Neuronal stem cell (in vitro differentiated cells): ENCODE measurements around the gene TPRG1L.
A peak's percentile ranks its signal among the peaks of the same experiment; 100 is the strongest.

Experiments
- DNase-seq: peaks from one replicate; pipeline ENCODE4 v3.0.0-alpha.2; 2013; ENCODE audit warnings: low spot score
- H2AFZ ChIP-seq: one replicate; pipeline ENCODE4 v1.6.1; 2013; ENCODE audit warnings: mild to moderate bottlenecking, low read length, inconsistent platforms
- H2AK5ac ChIP-seq: 2 replicates; pipeline ENCODE4 v1.6.1; 2013; ENCODE audit warnings: low read depth, mild to moderate bottlenecking, inconsistent platforms, low read length, moderate library complexity, mixed read lengths
- H2BK120ac ChIP-seq: 2 replicates; pipeline ENCODE4 v1.6.1; 2013; ENCODE audit warnings: low read depth, mild to moderate bottlenecking, inconsistent platforms, low read length, moderate library complexity, mixed read lengths
- H2BK12ac ChIP-seq: one replicate; pipeline ENCODE4 v1.6.1; 2013; ENCODE audit warnings: low read length, inconsistent platforms
- H2BK15ac ChIP-seq: 2 replicates; pipeline ENCODE4 v1.6.1; 2013; ENCODE audit warnings: mild to moderate bottlenecking, low read length, inconsistent platforms, mixed read lengths
- H2BK5ac ChIP-seq: one replicate; pipeline ENCODE4 v1.6.1; 2013; ENCODE audit warnings: inconsistent platforms, mild to moderate bottlenecking, low read length, moderate library complexity
- H3K14ac ChIP-seq: one replicate; pipeline ENCODE4 v1.6.1; 2013; ENCODE audit warnings: low read length, inconsistent platforms
- H3K18ac ChIP-seq: 2 replicates; pipeline ENCODE4 v1.6.1; 2013; ENCODE audit warnings: low read length, inconsistent platforms
- H3K23ac ChIP-seq: 2 replicates; pipeline ENCODE4 v1.6.1; 2013; ENCODE audit warnings: low read depth, mild to moderate bottlenecking, mixed read lengths, low read length, inconsistent platforms; ENCODE audit not compliant: poor library complexity
- H3K27ac ChIP-seq: replicated peaks from 3 replicates; pipeline ENCODE4 v1.5.1; 2013; ENCODE audit warnings: low read length, inconsistent platforms
- H3K27me3 ChIP-seq, 3 experiments: 2 replicates each; pipeline ENCODE4 v1.6.1; 2013; ENCODE audit warnings: low read length in 3 of 3, mild to moderate bottlenecking in 2 of 3, inconsistent platforms in 1 of 3, low read depth in 1 of 3, mixed read lengths in 1 of 3, moderate library complexity in 1 of 3; ENCODE audit not compliant: control insufficient read depth in 3 of 3, insufficient read depth in 3 of 3
- H3K36me3 ChIP-seq, 2 donors: replicated peaks in 1 of 2; 2 replicates each; pipeline ENCODE4 v1.6.1; 2013; ENCODE audit warnings: low read length in 2 of 2; ENCODE audit not compliant: control insufficient read depth in 2 of 2, insufficient read depth in 2 of 2
- H3K4ac ChIP-seq: 2 replicates; pipeline ENCODE4 v1.6.1; 2013; ENCODE audit warnings: inconsistent platforms, mild to moderate bottlenecking, low read length, moderate library complexity
- H3K4me1 ChIP-seq, 2 donors: 1 replicate in 1 of 2; 2 replicates in 1 of 2; pipeline ENCODE4 v1.6.1; 2013; ENCODE audit warnings: low read length in 2 of 2, low read depth in 1 of 2; ENCODE audit not compliant: control insufficient read depth in 2 of 2, insufficient read depth in 1 of 2
- H3K4me2 ChIP-seq: one replicate; pipeline ENCODE4 v1.6.1; 2013; ENCODE audit warnings: mild to moderate bottlenecking, low read length, inconsistent platforms; ENCODE audit not compliant: insufficient read depth, poor library complexity, severe bottlenecking
- H3K4me3 ChIP-seq, 2 donors: 2 replicates each; pipeline ENCODE4 v1.5.1; 2013; ENCODE audit warnings: low read length in 2 of 2, mild to moderate bottlenecking in 2 of 2, inconsistent platforms in 1 of 2, moderate library complexity in 1 of 2
- H3K79me1 ChIP-seq: one replicate; pipeline ENCODE4 v1.6.1; 2013; ENCODE audit warnings: low read depth, mild to moderate bottlenecking, inconsistent platforms, low read length, moderate library complexity
- H3K9ac ChIP-seq: one replicate; pipeline ENCODE4 v1.6.1; 2013; ENCODE audit warnings: mild to moderate bottlenecking, low read depth, low read length, inconsistent platforms; ENCODE audit not compliant: poor library complexity
- H3K9me3 ChIP-seq, 2 donors: replicated peaks in 1 of 2; 2 replicates each; pipeline versions ENCODE3 to v1.6.1; 2013; ENCODE audit warnings: low read length in 2 of 2, mild to moderate bottlenecking in 2 of 2, inconsistent platforms in 1 of 2, low read depth in 1 of 2, mixed read lengths in 1 of 2, moderate library complexity in 1 of 2; ENCODE audit not compliant: control insufficient read depth in 2 of 2, insufficient read depth in 1 of 2
- H4K8ac ChIP-seq: one replicate; pipeline ENCODE4 v1.6.1; 2013; ENCODE audit warnings: low read depth, mild to moderate bottlenecking, inconsistent platforms, low read length, moderate library complexity
- H4K91ac ChIP-seq: one replicate; pipeline ENCODE4 v1.6.1; 2013; ENCODE audit warnings: low read length, low read depth, mild to moderate bottlenecking, inconsistent platforms; ENCODE audit not compliant: poor library complexity
- WGBS, 2 donors: extraction: QIAGEN DNeasy Blood & Tissue Kit; methylation state at CpG; one replicate each; pipeline ENCODE4 v1.1.7; 2013; ENCODE audit warnings: missing lambda C conversion rate in 2 of 2, mixed read lengths in 1 of 2; ENCODE audit not compliant: insufficient read length in 2 of 2, insufficient replicate concordance in 1 of 2; ENCODE audit errors: extremely low coverage in 2 of 2; 5-methylcytosine and 5-hydroxymethylcytosine counted together

Gene TPRG1L

GRCh38 chr1:3657578-3658230, 32.9 kb downstream of the TPRG1L start:
- Histone ChIP-seq H2BK12ac (no peak overlapping the region), H3K4ac (no peak overlapping the region), H3K27ac (no peak overlapping the region), H3K4me3 (no peak overlapping the region), H4K91ac (no peak overlapping the region), H2AFZ (peak overlapping the region; percentile 51), H3K36me3 (no peaks in the 10 kb centered on the region), H2AK5ac (no peak overlapping the region), H3K4me1 (peaks cover 0 to 4% of the 10 kb centered on the region in 2 donors), H3K23ac (no peak overlapping the region), H2BK5ac (no peak overlapping the region), H3K27me3 (peaks cover 11 to 86% (median 36%) of the 10 kb centered on the region in 3 experiments), H2BK120ac (no peak overlapping the region), H3K18ac (no peak overlapping the region), H3K9me3 (peaks cover 0 to 2% of the 10 kb centered on the region in 2 donors), H3K4me2 (no peak overlapping the region), H3K14ac (no peak overlapping the region), H2BK15ac (no peak overlapping the region), H4K8ac (no peak overlapping the region), H3K79me1 (no peaks in the 10 kb centered on the region), H3K9ac (no peak overlapping the region)
- DNase-seq: no peak
- no CpG with 5 or more reads among the region's 26 CpGs for WGBS, 2 donors

- Histone ChIP-seq H3K23ac (no peak overlapping the region), H3K79me1 (no peaks in the 10 kb centered on the region), H3K4me3 (no peak overlapping the region), H4K8ac (no peak overlapping the region), H3K14ac (no peak overlapping the region), H3K27ac (no peak overlapping the region), H3K4me2 (no peak overlapping the region), H2AFZ (peak overlapping the region; percentile 51), H3K36me3 (no peaks in the 10 kb centered on the region), H3K27me3 (peaks cover 8 to 84% (median 30%) of the 10 kb centered on the region in 3 experiments), H2BK5ac (no peak overlapping the region), H3K9me3 (peaks cover 0 to 1% of the 10 kb centered on the region in 2 donors), H2BK120ac (no peak overlapping the region), H3K9ac (no peak overlapping the region), H4K91ac (no peak overlapping the region), H2BK12ac (no peak overlapping the region), H3K18ac (no peak overlapping the region), H2BK15ac (no peak overlapping the region), H2AK5ac (no peak overlapping the region), H3K4ac (no peak overlapping the region), H3K4me1 (peaks cover 0 to 4% of the 10 kb centered on the region in 2 donors)
- DNase-seq: no peak
- no CpG with 5 or more reads among the region's 14 CpGs for WGBS, 2 donors
These were observed 33.4 kb downstream of the TPRG1L start for GRCh38 chr1:3658231-3658615.

DNA sequence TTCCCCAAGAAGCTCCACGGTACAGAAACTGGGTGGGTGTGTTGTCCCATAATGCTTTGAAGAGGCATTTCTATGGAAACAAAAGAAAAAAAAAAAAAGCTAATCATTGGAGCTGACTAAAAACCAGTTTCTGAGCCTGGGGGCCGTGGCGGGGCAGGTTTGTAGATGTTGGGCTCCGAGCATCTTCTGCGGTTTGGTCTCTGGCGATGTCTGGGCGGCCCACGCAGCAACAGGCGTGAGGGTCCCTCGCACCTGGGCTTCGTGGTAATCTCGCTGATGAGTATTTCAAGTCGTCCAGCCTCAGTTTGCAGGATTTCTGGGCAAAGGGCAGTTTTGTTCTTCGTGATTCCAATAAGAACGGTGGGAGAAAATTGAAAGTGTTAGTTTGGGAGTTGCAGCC, 34.3 kb downstream of the TPRG1L start:
- no peak overlapping the region for H3K27ac ChIP-seq

DNA sequence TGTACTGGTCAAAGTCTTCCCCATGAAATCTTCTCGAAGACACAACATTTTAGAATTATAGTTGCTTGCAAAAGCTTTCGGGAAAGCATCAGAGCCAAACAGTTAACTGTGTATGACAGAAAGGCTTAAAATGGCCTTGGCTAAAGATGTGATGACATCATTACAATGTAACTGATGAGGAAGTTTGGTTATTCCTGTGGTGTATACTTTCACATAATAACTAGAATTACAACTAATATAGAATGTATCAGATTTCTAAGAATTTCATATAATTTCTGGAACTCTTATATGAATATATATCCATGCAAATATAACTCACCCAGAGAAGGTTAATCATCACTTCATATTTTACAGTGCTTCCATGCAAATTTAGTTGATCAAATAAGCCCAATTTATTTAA, 35.9 kb downstream of the TPRG1L start:
- Histone ChIP-seq H4K8ac (no peak overlapping the region), H4K91ac (no peak overlapping the region), H2AFZ (no peak overlapping the region), H3K4me3 (no peak overlapping the region), H2BK12ac (no peak overlapping the region), H3K36me3 (no peaks in the 10 kb centered on the region), H3K9me3 (no peaks in the 10 kb centered on the region), H3K18ac (no peak overlapping the region), H3K27ac (no peak overlapping the region), H3K14ac (no peak overlapping the region), H3K4me2 (no peak overlapping the region), H3K4me1 (peaks cover 0 to 4% of the 10 kb centered on the region in 2 donors), H3K23ac (no peak overlapping the region), H3K9ac (no peak overlapping the region), H3K79me1 (no peaks in the 10 kb centered on the region), H2BK5ac (no peak overlapping the region), H3K27me3 (peaks cover 0 to 64% (median 10%) of the 10 kb centered on the region in 3 experiments), H2BK120ac (no peak overlapping the region), H2BK15ac (no peak overlapping the region), H3K4ac (no peak overlapping the region), H2AK5ac (no peak overlapping the region)
- no peak for DNase-seq
- WGBS, 2 donors: no CpG with 5 or more reads among the region's 2 CpGs

More for the DNA sequence above, 34.3 kb downstream of the TPRG1L start:
- Histone ChIP-seq H2BK12ac (no peak overlapping the region), H3K4me1 (peaks cover 0 to 4% of the 10 kb centered on the region in 2 donors), H4K91ac (no peak overlapping the region), H4K8ac (no peak overlapping the region), H3K14ac (no peak overlapping the region), H2BK120ac (no peak overlapping the region), H2BK15ac (no peak overlapping the region), H3K23ac (peak overlapping the region; percentile 26), H3K36me3 (no peaks in the 10 kb centered on the region), H3K27me3 (peaks cover 5 to 78% (median 22%) of the 10 kb centered on the region in 3 experiments), H3K79me1 (no peaks in the 10 kb centered on the region), H2AK5ac (no peak overlapping the region), H3K4me2 (no peak overlapping the region), H3K18ac (no peak overlapping the region), H2AFZ (no peak overlapping the region), H3K9me3 (no peaks in the 10 kb centered on the region), H3K4ac (no peak overlapping the region), H3K9ac (peak overlapping the region; percentile 65), H3K4me3 (no peak overlapping the region), H2BK5ac (no peak overlapping the region)
- no CpG with 5 or more reads among the region's 15 CpGs for WGBS, 2 donors
- no peak for DNase-seq
